BE2C (cell line): ENCODE measurements around the gene SPATA9.
"Not testable (repeated sequence)": the region's sequence is repeated elsewhere in the genome, so short reads cannot be mapped to it uniquely, and the experiment has no call there.

Experiments used
- DNase-seq: peaks from one replicate; pipeline ENCODE4 v3.0.0-alpha.2; 2020
- H3K27me3 ChIP-seq: fragments of 250-450 bp; sonication (Bioruptor Pico); 2 replicates; pipeline ENCODE4 v1.5.1; 2020; ENCODE audit warnings: mild to moderate bottlenecking
- H3K36me3 ChIP-seq: fragments of 250-450 bp; sonication (Bioruptor Pico); 2 replicates; pipeline ENCODE4 v1.5.1; 2020; ENCODE audit warnings: mild to moderate bottlenecking
- H3K4me1 ChIP-seq: fragments of 250-450 bp; sonication (Bioruptor Pico); 2 replicates; pipeline ENCODE4 v1.5.1; 2020
- H3K4me3 ChIP-seq: 2 replicates; pipeline ENCODE4 v1.5.1; 2011; ENCODE audit warnings: low read depth, low read length
- H3K9me3 ChIP-seq: fragments of 250-450 bp; sonication (Bioruptor Pico); 2 replicates; pipeline ENCODE4 v1.5.1; 2020
- TF ChIP-seq, protein P1 (sequence below): IDR thresholded peaks from 2 replicates; pipeline ENCODE4 v1.5.1; 2012; ENCODE audit warnings: mild to moderate bottlenecking, low read depth, low read length

The SPATA9 gene

DNA sequence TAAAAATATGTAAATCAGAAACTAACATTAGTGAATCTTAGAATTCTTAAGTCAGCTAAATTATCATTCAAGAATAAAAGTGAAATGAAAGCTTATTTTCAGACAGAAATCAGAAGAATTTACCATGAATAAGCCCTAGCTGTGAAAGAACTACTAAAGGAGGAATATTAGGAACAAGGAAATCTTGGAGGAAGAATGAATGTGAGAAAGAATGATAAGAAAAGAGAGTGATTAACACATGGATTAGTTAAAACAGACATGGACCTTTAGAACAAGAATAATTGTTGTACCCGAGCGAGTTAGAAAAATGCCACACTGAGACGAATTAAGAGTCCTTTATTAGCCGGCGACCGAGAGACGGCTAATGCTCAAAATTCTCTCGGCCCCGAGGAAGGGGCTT lies 24.3 kb upstream of the SPATA9 start:
- DNase-seq, result no peak
- no peak overlapping the region for H3K4me3 ChIP-seq
- H3K9me3 ChIP-seq, result no peaks in the 10 kb centered on the region
- H3K4me1 ChIP-seq, result no peaks in the 10 kb centered on the region; the same call in 1 of the 2 replicates
- TF ChIP-seq, protein P1, sequence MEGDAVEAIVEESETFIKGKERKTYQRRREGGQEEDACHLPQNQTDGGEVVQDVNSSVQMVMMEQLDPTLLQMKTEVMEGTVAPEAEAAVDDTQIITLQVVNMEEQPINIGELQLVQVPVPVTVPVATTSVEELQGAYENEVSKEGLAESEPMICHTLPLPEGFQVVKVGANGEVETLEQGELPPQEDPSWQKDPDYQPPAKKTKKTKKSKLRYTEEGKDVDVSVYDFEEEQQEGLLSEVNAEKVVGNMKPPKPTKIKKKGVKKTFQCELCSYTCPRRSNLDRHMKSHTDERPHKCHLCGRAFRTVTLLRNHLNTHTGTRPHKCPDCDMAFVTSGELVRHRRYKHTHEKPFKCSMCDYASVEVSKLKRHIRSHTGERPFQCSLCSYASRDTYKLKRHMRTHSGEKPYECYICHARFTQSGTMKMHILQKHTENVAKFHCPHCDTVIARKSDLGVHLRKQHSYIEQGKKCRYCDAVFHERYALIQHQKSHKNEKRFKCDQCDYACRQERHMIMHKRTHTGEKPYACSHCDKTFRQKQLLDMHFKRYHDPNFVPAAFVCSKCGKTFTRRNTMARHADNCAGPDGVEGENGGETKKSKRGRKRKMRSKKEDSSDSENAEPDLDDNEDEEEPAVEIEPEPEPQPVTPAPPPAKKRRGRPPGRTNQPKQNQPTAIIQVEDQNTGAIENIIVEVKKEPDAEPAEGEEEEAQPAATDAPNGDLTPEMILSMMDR, result no peak
- no peaks in the 10 kb centered on the region for H3K36me3 ChIP-seq
- no peaks in the 10 kb centered on the region for H3K27me3 ChIP-seq

DNA sequence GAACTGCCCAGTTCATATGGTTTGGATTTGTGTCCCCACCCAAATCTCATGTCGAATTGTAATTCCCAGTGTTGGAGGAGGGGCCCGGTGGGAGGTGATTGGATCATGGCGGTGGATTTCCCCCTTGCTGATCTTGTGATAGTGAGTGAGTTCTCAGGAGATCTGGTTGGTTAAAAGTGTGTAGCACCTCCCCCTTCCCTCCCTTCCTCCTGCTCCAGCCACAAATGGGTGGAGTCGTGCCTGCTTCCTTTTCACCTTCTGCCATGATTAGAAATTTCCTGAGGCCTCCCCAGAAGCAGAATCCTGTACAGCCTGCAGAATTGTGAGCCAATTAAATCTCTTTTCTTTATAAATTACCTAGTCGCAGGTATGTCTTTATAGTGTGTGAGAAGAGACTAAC lies 23.4 kb upstream of the SPATA9 start:
- DNase-seq, H3K4me1 ChIP-seq, H3K9me3 ChIP-seq, H3K36me3 ChIP-seq, H3K27me3 ChIP-seq, H3K4me3 ChIP-seq: not testable (repeated sequence)

DNA sequence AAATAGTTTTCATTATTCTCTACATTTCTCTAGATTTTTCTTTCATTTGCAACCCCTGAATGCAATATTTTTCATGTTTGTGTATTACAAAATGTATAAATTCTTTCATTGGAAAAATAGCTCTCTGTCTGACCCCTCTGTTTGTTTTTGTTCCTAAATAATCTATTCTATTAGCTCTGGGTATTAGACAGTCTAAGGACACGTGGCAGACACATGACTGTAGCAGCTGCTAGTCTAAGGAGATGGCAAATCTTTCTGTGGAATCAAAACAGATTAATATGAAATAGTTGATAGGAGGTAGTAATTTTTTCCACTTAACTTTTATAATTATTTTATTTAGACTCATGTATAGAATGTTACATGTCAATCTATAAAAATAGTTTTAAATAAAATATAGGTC lies 21.4 kb upstream of the SPATA9 start:
- Histone ChIP-seq H3K27me3 (no peaks in the 10 kb centered on the region), H3K36me3 (no peaks in the 10 kb centered on the region), H3K9me3 (no peaks in the 10 kb centered on the region), H3K4me3 (no peak overlapping the region), H3K4me1 (peaks cover 10% of the 10 kb centered on the region)
- no peak for DNase-seq
- TF ChIP-seq, protein P1, result no peak

DNA sequence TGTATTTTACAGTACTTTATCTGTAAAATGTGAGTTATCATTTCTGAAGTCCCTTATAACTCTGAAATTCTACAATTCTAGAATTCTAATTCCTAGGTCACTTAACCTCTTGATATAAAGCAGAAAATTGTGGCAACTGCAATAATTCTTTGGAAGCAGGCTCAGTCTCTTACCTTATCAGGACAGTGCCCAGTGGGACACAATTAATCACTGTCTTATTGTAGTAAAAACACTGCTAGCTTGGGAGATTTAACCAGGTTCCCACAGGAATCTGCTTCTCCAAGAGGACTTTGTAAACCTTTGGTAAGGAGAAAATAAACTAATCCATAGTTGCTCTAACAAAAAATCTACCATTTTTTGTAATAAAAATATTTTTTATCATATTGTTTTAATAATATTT lies 18.3 kb upstream of the SPATA9 start:
- Histone ChIP-seq H3K9me3 (no peaks in the 10 kb centered on the region), H3K4me1 (peaks cover 22% of the 10 kb centered on the region), H3K36me3 (no peaks in the 10 kb centered on the region), H3K4me3 (no peak overlapping the region), H3K27me3 (no peaks in the 10 kb centered on the region)
- TF ChIP-seq, protein P1, result no peak
- DNase-seq, result peak; percentile 32

DNA sequence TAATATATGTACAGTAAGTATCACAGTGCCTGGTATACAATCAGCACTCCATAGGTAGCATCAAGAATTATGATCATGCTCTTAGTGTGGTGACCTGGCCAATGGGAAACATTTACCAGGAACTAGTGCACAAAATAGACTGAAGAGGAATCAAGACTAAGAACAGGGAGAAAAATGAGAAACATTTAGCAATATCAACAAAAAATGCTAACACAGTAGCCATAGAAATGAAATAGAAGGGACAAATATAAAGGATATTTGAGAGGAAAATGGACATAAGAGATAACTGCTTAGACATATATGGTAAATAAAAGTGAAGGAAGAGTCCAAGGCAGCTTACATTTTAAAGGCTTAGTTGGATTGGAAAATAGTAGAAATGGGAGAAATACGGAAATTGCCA lies 16.5 kb upstream of the SPATA9 start:
- no peak for DNase-seq
- peaks cover 22% of the 10 kb centered on the region for H3K4me1 ChIP-seq
- H3K4me3 ChIP-seq, result no peak overlapping the region
- TF ChIP-seq, protein P1, result no peak
- no peaks in the 10 kb centered on the region for H3K36me3 ChIP-seq
- no peaks in the 10 kb centered on the region for H3K27me3 ChIP-seq
- H3K9me3 ChIP-seq, result no peaks in the 10 kb centered on the region

DNA sequence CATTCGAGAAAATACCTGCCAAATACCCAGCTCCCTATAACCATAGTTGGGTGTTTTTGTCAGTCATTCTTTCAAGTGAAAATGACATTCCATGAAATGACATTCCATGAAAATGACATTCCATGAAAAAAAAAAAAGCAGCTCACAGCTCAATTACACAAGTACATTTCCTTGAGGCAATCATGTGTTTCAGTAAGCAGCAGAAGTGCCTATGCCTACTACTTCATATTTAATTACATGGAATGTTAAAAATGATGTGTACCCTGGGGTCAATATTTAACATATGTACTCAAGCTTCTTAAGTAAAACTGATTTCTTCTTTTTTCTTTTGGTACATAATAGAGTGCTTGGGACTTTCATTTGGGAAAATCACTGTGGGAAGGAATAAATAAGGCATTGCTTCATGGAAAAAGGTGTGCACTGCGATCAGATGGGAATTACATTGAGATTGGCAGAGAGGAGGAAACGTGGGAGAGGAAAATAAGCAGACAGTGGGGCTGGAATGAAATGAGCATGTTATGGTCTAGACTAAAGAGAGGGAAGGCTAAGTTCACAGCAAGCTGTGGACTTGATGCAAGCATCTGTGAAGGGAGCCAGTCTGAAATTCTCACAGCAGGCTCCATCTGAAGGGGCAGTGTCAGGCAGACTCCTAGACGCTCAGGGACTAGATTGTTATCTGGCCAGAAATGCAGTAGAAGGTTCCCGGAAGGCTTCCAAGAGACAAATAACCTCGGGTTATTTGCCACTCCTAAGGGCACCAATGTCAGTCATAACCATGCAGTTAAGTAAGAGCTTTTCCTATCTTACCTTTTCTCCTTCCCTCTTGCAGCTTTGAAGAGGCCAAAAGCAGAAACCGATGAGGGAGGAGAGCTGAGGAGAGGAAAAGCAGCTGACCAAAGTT lies 15.2 kb upstream of the SPATA9 start:
- H3K9me3 ChIP-seq, result no peaks in the 10 kb centered on the region
- H3K4me1 ChIP-seq, result peaks cover 22% of the 10 kb centered on the region
- H3K27me3 ChIP-seq, result no peaks in the 10 kb centered on the region
- H3K36me3 ChIP-seq, result no peaks in the 10 kb centered on the region
- TF ChIP-seq, protein P1, result no peak
- H3K4me3 ChIP-seq, result peak overlapping the region; percentile 13; the same call in 1 of the 2 replicates
- DNase-seq, result peak; percentile 55
